AG08395 (cell line): Measurements from ENCODE around the gene SLC25A29.
"Not testable (repeated sequence)": the region's sequence is repeated elsewhere in the genome, so short reads cannot be mapped to it uniquely, and the experiment has no call there.

ENCODE experiments used
- DNase-seq: peaks from one replicate; pipeline ENCODE4 v3.0.0; 2012; ENCODE audit warnings: mixed read lengths, low spot score

The SLC25A29 gene

DNA sequence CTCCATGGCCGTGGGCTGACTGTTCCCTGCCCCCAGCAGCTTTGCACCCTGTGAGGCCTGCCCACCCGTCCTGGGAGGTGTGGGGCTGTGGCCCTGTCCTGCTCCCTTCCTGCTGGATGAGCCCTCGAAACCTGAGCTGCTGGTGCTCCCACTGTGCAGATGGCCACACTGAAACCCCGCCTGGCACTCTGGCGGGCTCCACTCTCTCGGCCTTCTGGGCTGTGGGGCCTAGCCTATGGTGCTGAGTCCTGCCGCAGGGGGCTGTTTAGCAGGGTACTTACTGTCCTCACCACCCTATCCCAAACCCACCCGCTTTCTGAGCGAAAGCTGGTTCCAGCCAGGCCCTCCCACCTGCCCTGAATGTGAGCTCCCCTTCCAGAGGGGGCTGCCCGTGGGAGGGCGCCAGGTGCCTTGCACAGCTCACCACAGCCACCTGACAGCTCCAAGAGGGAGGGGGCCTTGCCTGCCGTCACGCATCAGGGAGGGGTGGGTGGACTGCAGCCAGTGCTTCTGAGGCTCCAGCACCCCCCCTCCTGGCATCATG, 24.2 kb upstream of the SLC25A29 start:
- DNase-seq = no peak

DNA sequence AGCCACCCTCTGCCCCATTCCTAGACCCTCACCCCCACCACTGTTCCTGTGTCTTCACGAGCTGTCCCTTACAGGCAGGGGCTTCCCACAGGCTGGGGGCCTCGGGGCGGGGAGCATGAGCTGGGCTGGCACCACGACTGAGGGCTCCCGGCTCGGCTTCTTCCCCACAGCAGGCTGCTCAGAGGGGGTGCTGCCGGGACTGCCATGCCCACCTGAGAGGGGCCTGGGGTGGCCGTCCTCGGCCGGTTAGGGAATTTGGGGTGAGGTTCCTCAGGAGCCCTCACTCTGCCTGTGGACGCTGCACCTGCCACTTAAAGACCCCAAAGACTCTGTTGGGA, 23.7 kb upstream of the SLC25A29 start:
- DNase-seq = no peak

DNA sequence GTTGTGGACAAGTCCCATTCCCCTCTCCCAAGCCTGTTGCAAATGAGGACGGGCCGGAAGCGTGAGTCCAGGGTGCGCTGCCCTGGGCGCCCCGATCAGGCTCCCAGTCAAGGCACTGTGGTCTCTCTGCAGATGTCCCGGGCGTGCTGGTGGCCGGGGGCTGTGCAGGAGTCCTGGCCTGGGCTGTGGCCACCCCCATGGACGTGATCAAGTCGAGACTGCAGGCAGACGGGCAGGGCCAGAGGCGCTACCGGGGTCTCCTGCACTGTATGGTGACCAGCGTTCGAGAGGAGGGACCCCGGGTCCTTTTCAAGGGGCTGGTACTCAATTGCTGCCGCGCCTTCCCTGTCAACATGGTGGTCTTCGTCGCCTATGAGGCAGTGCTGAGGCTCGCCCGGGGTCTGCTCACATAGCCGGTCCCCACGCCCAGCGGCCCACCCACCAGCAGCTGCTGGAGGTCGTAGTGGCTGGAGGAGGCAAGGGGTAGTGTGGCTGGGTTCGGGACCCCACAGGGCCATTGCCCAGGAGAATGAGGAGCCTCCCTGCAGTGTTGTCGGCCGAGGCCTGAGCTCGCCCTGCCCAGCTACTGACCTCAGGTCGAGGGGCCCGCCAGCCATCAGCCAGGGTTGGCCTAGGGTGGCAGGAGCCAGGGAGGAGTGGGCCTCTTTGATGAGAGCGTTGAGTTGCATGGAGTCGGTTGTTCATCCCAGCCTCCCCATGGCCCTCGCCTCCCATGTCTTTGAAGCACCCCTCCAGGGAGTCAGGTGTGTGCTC, 23.2 kb upstream of the SLC25A29 start:
- no peak for DNase-seq

DNA sequence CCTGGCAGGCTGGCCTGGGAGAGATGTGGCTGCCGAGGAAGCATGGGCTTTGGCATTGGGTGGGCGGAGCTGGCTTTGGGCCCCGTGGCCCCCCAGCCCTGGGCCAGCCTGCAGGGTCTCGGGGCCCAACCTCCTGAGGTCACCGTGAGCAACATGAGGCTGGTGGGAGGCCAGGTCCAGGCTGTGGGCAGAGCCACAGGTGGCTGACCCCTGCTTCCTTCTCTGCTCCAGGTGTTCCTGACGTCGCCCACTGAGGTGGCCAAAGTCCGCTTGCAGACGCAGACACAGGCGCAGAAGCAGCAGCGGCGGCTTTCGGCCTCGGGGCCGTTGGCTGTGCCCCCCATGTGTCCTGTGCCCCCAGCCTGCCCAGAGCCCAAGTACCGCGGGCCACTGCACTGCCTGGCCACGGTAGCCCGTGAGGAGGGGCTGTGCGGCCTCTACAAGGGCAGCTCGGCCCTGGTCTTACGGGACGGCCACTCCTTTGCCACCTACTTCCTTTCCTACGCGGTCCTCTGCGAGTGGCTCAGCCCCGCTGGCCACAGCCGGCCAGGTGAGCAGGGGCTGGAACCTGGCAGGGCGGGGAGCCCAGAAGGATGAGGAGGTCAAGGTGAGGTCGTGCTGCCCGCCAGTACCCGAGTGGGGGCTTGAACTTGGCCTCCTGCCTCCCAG, 22.4 kb upstream of the SLC25A29 start:
- no peak for DNase-seq

DNA sequence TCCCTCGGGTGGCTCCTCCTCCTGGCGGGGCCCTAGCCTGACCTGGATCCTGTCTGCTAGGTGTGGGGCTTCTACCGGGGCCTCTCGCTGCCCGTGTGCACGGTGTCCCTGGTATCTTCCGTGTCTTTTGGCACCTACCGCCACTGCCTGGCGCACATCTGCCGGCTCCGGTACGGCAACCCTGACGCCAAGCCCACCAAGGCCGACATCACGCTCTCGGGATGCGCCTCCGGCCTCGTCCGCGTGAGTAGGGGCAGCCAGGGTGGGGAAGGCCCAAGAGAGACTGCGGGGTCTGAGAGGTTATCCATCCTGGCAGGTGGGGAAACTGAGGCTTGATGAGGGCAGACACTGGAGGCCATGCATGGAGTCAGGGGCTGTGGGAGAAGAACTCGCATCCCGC, 20.9 kb upstream of the SLC25A29 start:
- DNase-seq = no peak

DNA sequence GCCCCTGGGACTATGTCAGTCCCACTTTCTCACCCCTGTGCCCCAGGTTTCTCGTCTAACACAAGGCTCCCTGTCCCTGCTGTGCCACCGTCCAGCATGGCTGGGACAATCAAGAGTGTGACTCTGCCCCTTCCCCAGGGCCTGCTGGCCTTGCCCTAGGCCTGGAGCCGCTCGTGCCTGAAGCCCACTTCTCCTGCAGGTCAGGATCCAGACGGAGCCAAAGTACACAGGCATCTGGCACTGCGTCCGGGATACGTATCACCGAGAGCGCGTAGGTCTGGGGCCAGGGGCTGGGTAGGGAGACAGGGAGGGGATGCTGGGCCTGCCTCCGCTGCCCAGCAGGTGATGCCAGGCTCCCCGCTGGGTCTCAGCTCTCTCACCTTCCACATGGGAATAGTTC, 19.7 kb upstream of the SLC25A29 start:
- no peak for DNase-seq

DNA sequence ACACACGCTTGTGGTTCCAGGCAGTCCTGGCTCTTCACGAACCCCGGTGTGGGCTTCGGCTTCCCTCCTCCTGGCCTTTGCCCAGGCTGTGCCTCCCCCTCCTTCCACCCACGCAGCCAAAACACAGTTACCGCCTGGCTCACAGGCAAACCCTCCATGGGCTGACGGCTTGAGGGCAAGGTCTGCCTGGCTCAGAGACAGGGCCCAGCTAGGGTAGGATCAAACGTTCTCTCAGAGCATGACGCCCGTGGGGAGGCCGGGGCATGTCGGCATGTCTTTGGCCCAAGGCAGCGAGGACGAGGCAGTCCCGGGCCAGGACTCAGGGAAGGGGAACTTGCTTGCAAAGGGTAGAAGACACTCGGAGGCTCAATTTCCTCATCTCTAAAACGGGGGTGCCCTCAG, 19.0 kb upstream of the SLC25A29 start:
- DNase-seq = no peak

DNA sequence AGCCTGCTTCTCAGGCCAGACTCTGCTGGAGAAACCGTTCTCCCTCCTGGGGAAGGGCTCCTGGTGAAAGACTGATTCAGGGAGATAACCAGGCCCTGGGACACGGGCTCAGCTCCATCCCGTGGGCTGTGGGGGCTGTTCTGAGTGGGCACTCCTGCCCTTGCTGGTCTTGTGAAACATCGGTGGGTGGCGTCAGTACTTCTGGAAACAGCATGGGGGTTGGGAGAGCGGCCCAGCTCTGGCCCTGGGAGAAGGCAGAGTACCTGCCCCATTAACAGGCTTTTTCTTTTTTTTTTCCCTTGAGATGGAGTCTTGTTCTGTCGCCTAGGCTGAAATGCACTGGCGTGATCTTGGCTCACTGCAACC, 17.7 kb upstream of the SLC25A29 start:
- no peak for DNase-seq

DNA sequence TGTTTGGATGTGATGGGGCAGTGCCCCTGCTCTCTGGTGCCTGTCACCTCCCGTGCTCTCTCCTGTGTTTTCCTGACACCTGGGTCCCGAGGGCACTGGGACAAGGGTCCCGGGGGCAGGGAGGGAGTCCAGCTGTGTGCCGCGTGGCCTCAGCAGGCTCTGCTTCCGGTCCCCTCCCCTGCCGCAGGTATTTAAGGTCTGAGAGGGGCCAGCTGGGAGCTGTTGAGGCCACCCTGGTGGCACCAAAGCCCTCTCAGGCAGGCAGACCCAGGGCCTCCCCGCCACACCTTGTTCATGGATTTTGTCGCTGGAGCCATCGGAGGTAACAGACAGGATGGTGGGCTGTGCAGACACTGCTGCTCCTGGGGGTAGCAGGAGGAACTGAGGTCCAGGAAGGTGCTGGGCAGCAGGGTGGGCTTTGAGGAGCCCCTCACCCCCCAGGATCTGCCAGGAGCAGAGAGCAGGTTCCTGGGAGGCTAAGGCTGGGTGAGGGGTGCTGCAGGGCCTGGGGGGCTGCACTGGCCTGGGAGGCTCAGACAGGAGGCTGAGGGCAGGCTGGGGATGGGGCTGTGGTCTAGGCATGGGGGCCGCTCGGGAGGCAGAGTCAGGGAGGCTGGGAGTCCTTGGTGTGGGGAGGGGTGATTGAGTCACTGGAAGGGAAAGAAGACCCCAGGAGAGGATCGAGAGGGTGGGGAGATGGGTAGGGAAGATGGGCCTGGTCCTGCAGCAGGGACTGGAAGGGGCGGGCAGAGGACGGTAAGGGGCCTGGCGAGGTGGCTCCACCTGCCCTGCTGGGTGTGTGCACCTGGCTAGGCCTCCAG, 17.1 kb upstream of the SLC25A29 start, which contains the start of gene SLC25A47:
TSS of gene SLC25A47 (plus strand) at position 219 of the 821 bp plus-strand sequence. CDS start at position 295, 76 bp downstream.
- DNase-seq = no peak

DNA sequence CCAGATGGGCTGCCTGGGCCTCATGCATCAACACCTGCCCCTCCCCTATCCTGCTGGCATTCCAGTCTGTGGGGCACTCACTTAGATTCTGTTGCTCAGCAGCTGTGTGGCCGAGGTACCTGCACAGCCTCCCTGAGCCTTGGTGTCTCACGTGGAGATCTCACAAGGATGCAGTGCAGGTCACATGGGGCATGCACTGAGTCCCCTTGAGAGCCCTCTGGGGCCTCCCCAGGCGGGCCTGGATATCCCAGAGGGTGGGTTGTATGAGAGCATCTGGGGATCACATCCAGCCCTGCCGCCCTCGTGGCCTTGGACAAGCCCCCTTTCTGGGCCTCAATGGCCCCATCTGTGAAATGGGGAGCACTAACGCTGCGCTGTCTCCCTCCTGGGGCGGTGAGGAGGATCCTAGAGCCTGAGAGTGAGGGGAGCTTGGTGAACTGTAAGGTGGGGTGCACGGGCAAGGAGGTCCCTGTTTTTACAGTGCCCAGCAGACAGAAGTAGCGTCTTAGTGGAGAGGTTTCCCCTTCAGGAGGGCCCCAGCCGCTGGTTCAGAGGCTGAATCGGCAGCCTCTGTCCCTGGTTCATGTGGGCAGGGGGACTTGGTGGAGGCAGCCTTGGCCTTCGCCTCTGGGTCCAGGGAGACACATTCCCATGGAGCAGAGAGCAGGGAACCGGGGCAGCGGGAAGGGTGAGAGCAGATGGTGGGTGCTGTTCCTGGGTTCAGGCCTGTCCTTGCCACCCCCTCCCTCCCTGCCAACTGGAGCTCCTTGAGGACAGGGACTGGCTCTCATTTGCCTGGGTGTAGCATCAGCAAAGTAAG, 16.1 kb upstream of the SLC25A29 start:
- no peak for DNase-seq

DNA sequence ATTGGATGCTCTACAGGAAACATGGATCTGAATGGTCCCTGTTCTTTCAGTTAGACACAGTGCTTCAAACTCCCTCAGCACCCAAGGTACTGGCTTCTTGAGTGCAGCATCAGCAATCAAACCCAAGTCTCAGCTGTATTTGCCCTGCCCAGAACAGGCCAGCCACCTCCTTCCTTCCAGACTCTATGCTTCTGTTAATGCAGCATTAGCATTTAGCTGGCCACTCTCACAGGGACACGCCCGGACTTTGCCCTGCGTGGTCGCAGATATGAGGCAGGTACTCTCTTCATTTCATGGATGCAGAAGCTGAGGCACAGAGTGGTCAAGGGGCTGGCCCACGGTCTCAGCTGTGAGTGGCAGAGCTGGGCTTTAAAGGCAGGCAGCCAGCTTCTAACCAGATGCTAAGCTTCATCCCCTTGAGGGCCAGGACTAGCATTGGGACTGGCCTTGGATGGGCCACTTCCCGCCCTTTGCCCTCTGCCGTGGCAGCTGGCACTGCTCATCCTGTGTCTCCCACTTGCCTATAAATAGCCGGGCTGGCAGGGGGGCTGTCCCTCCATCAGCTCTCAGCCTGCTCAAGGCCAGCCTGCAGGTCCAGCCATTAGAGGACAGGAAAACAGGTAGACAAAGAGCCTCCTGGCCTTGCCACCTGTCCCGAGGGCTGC, 15.4 kb upstream of the SLC25A29 start:
- DNase-seq = no peak

DNA sequence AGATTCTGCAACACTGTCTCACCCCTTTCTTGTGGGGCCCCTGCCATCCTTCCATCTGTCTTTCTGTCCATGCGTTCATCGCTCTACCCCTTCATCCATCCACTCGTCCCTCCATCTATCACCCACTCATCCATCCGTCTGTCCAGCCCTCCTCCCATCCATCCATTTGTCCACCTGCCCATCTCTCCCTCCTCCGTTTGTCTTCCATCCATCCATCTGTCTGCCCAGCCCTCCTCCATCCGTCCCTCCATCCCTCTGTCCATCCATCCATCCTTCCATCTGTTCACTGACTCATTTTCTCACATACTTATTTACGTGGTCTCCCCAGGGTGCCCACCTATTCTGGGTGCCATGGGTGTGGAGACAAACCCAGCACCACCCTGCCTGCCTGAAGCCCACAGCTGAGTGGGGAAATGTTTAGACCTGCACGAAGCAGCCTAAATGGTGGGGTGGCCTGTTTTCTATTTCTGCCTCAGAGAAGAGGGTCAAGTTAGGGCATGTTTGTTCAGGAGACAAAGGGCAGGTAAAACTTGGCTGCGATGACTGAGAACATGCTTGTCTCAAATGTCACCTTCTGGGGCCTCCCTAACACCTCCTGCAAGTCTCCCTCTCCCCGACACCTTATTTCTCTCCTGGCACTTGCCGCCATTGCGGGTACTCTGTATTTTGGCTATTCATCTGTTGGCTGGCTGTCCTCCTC, 14.1 kb upstream of the SLC25A29 start:
- no peak for DNase-seq

DNA sequence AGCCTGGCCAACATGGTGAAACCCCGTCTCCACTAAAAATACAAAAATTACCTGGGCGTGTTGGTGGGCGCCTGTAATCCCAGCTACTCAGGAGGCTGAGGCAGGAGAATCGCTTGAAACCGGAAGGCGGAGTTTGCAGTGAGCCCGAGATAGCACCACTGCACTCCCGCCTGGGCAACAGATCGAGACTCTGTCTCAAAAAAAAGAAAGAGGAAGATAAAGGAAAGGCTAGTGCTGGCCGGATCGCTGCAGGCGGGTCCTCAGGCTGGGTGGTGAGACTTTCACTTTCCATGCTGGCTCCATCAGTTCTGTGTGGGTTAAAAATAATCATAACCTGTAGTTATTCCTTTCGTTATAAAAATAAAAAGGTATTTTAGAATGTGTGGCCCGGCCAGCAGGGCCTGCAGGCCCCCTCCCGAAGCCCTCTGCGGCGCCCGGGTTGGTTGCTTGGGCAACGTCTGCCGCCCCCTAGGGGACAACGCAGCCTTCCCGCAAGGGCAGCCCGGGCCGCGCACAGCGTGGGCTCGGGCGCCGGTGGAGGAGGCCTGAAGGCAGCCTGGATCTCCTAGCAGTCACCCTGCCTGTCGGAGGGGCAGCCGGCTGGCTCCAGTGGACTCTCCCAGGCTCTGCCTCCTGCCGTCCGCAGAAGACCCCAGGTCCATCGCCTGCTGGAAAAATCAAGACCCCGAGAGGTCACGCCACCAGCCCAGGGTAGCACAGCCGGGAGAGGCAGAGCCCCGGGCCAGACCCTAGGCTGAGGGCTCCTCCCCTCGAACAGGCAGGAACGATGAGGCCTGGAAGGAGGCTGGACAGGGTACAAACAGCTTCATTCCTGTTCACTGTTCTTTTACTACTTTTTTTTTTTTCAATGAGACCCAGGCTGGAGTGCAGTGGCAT, 11.9 kb upstream of the SLC25A29 start:
- DNase-seq = peak; percentile 82

DNA sequence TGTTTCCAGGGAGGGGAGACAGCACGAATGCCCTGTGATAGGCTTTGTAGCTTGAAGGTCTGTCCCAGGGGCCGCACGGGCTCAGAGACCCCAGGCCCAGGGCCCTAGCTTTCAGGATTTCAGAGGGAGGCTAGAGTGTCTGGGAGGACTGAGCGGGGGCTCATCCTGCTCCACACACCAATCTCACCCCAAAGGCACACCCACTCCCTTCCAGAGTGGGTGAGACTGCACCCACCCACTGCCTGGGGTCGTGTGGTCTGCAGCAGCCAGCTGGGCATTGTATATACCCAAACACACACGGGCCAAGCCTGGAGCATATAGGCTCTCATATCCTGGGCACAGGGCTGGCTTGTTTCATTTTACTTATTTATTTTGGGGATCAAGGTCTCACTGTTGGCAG, 11.1 kb upstream of the SLC25A29 start:
- no peak for DNase-seq

DNA sequence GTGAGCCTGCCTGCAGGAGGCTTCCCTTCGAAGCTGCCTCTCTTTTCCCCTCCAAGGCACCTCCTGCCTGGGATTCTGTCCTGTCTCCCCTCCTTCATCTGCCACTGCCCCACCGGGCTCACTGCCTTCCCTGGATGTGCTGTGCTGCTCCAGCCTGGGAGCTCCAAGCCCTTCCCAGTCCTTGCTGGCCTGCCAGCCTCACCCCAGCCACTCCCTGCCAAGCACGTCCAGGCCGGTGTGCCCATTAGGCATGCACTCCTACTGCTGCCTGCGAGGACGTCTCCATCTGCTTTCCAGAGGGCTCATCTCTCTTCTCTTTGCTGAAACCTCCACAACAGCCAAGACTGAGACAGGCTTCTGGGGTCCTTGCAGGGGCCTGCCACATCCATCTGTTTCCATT, 8.5 kb upstream of the SLC25A29 start:
- DNase-seq = no peak

DNA sequence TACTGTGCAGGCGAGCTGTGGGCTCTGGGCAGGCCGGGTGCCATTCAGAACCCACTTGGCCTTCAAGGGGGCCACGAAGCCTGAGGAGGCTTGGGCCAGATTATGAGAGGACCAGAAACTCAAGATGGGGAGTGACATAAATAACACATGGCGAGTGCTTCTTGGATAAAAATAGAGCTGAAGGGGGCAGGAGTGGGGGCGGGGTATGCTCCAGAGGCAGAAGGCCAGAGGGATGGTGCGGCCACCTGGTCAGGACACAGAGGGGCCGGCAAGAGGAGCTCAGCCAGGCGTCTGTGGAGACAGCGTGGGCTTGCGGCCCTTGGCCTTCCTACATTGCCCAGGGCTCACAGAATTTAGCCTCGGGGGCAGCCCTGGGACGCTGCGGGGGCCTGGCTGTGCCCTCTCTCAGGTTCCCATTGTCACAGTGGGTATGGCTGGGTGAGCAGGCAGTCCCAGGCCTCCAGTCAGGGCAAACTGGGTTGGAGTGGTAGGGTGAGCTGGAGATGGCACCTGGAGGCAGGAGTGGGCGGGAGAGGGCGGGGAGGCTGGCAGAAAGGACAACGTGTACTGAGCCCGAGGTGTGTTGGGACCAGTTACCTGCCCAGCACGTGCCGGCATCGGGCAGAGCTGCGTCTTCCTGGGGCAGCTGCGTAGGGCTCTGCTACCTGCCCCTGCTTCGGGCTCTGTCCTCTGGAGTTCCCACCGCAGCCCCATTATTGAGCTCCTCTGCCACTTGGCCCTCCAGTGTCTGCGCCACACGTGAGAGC, 7.4 kb upstream of the SLC25A29 start:
- DNase-seq = no peak

DNA sequence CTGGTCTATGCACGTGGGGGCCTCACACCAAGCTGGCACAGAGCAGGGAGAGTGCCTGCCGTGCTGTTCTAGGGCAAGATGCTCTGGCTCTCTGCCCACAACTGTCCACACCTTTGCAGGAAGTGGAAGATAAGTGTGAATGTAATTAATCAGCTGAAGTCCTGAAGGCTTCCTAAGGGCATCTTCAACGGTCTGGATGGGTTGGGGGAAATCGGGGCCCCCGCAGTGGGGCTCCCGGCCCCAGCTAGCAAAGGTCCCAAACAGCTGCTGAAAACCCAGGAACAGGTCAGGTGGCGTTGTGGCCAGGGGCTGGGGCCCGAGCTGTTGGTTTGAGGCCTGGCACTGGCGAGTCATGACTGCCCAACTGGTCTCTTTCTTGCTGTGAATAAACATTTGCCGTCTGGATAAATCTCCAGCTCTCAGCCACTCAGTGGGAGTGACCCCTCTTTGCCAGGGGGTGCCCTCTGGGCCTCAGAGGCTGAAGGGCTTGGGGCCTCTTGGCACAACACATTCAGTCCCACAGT, 6.7 kb upstream of the SLC25A29 start:
- no peak for DNase-seq

DNA sequence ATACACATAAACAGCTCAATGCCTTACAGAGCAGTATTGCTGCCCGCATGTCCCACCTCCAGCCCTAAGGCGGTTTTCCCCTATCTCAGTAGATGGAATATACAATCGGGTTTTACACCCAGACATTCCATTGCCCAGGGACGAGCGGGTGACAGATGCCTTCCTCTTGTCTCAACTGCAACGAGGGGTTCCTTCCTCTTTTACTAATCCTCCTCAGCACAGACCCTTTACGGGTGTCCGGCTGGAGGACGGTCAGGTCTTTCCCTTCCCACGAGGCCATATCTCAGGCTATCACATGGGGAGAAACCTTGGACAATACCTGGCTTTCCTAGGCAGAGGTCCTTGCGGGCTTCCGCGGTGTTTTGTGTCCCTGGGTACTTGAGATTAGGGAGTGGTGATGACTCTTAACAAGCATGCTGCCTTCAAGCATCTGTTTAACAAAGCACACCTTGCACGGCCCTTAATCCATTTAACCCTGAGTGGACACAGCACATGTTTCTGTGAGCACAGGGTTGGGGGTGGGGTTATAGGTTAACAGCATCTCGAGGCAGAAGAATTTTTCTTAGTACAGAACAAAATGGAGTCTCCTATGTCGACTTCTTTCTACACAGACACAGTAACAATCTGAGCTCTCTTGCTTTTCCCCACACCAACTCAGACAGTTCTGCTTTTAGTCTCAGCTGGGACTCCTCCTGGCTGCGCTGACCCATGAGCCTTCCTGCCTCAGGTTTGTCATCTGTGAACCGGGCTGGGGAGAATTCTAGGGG, 6.0 kb upstream of the SLC25A29 start:
- DNase-seq = not testable (repeated sequence)
